T-helper 2 cell treated with Interferon-gamma antibody and Interleukin-4, amounts not matched to agents 5 μg/mL and 100 μg/mL, for 36 hours (primary cell): Measurements from ENCODE around the gene PSMC3IP.
A peak's percentile ranks its signal among the peaks of the same experiment; 100 is the strongest.

Source experiments
- DNase-seq: peaks from one replicate; pipeline ENCODE4 v3.0.0; 2021; ENCODE audit warnings: low spot score
- H3K27ac Mint-ChIP-seq: one replicate; pipeline ENCODE4 v1.8.0; 2021; ENCODE audit warnings: mild to moderate bottlenecking, mixed read lengths
- H3K27me3 Mint-ChIP-seq: one replicate; pipeline ENCODE4 v1.8.0; 2021; ENCODE audit warnings: low read depth, mixed read lengths
- H3K36me3 Mint-ChIP-seq: one replicate; pipeline ENCODE4 v1.8.0; 2021; ENCODE audit warnings: low read depth, mixed read lengths
- H3K4me1 Mint-ChIP-seq: one replicate; pipeline ENCODE4 v1.8.0; 2021; ENCODE audit warnings: low read depth, mixed read lengths
- H3K4me3 Mint-ChIP-seq: one replicate; pipeline ENCODE4 v1.8.0; 2022; ENCODE audit warnings: mild to moderate bottlenecking, moderate library complexity, mixed read lengths
- H3K9me3 Mint-ChIP-seq: one replicate; pipeline ENCODE4 v1.8.0; 2021; ENCODE audit warnings: mixed read lengths

PSMC3IP gene

DNA sequence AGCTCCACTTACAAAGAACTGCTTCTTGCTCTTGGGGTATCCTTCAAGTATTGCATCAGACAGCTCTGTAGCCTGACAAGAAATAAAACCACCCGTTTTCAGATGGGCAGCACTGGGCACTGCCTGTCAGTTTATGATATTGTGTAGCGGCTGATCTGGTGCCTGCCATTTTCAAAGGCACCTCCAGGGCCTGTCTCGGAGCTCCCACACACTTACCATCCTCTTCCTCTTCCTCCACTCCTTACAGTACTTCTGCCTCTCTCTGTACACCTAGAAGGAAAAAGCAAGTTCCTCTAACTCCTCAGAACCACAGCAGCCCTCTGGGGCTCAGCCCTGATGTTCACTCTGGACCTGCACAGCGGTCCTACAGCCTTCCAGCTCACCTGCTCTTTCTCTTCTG, 4.4 kb downstream of the PSMC3IP start:
- peaks cover 68% of the 10 kb centered on the region for H3K36me3 Mint-ChIP-seq
- peak overlapping the region; percentile 56 for H3K27ac Mint-ChIP-seq
- no peaks in the 10 kb centered on the region for H3K9me3 Mint-ChIP-seq
- peaks cover 29% of the 10 kb centered on the region for H3K4me1 Mint-ChIP-seq
- H3K27me3 Mint-ChIP-seq = no peaks in the 10 kb centered on the region
- no peak overlapping the region for H3K4me3 Mint-ChIP-seq
- no peak for DNase-seq

- Mint-ChIP-seq H3K27me3 (no peaks in the 10 kb centered on the region), H3K9me3 (no peaks in the 10 kb centered on the region), H3K27ac (no peak overlapping the region), H3K4me3 (no peak overlapping the region), H3K36me3 (peaks cover 65% of the 10 kb centered on the region), H3K4me1 (peaks cover 28% of the 10 kb centered on the region)
- DNase-seq = no peak
Observed at GRCh38 chr17:42571435-42572225, 5.9 kb downstream of the PSMC3IP start.

DNA sequence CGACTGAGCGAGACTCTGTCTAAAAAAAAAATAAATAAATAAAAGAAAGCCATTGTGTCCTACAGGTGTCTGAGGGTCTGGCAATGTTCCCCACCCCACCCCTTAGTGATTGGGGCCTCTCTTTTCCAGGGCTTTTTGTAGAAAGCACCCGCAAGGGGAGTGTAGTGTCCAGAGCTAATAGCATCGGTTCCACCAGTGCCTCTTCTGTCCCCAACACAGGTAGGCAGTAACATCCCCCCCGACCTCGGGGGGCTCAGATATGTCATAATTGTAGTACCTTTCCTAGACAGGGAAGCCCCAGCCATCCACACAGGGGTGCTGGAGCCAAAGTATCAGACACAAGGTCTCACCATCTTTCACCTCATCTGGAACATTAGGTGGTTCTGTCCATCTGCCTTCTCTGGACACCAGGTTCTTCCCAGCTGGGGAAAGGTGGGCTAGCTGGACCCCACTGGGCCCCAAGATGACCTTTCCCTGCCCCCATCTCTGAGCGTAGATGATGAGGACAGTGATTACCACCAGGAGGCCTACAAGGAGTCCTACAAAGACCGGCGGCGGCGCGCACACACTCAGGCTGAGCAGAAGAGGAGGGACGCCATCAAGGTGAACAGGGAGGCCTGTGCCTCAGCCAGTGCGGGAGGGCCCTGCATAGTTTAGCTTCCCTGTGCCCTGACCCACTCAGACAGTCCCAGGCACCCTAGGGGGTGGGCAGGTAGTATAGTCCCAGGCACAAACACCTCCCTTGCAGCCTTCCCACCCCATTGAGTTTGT, 9.0 kb downstream of the PSMC3IP start:
- H3K4me3 Mint-ChIP-seq = peak overlapping the region; percentile 89
- H3K27ac Mint-ChIP-seq = peak overlapping the region; percentile 47
- no peaks in the 10 kb centered on the region for H3K27me3 Mint-ChIP-seq
- H3K4me1 Mint-ChIP-seq = peaks cover 23% of the 10 kb centered on the region
- peaks cover 54% of the 10 kb centered on the region for H3K36me3 Mint-ChIP-seq
- no peak for DNase-seq
- no peaks in the 10 kb centered on the region for H3K9me3 Mint-ChIP-seq

DNA sequence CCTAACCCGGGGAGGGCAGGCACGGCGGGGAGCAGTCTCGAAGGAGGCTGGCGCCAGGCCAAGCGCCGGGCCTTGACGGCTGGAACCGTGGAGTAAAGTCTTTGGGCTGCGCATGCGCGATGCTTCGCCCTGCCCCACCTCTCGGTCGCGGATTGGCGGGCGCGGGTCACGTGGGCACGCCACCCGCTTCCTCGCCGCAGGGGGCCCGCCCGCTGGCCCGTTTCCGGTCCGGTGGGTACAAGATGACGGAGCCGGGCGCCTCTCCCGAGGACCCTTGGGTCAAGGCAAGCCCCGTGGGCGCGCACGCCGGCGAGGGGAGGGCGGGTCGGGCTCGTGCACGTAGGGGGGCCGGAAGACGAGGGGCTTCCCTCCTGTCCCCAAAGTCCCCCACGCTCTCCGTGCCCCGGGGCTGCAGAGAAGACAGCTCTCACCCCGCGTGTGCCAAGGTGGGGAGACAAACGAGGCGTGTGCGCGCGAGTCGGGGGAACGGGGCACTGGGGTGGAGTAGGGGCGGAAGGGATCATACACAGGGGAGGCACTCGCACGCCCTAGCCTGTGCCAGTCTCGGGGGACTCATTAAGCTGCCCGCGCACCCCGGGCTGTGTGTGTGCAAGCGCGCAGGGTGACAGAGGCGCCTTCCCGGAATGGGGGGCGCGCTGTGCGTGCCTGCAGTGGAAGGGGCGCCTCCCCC, 10.5 kb downstream of the PSMC3IP start, which contains the start of gene MLX:
MLX (plus strand) TSS at position 218 of the 691 bp plus-strand sequence; CDS start at position 243, 25 bp downstream.
- H3K27ac Mint-ChIP-seq = peak within 1 kb of the TSS; percentile 96
- H3K27me3 Mint-ChIP-seq = no peaks in the 10 kb centered on the region
- H3K4me3 Mint-ChIP-seq = peak within 1 kb of the TSS; percentile 89
- H3K36me3 Mint-ChIP-seq = peaks cover 49% of the 10 kb centered on the region
- H3K9me3 Mint-ChIP-seq = no peaks in the 10 kb centered on the region
- DNase-seq = peak; percentile 93
- peaks cover 23% of the 10 kb centered on the region for H3K4me1 Mint-ChIP-seq

DNA sequence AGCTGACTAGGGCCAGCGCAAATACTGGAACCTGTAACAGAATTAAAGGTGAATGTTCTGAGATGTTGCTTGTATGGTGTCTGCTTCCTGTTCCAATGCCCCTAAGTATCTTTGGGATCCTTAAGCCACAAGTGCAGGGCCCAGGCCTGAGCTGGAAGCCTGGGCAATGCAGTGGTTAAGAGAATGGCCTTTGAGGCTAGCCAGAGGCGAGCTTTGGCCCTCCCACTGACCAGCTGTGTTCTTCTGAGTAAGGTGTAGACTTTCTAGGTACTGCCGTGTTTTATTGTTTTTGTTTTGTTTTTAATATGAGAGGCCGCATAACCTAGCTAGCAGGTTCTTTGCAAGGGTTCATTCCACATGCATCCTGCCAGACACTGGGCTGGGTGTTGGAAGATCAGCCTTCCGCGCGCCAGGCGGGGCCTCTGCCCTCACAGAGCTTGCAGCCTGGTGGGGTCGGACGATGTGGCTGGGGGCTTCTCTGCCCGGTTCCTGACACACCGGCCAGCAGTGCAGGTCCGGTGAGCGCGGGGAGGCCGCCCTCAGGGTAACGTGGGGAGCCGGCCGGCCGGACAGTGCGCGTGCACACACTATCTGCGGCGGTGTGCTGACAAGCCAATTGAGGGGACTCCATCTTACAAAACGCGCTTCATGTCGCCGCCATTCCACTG, 11.2 kb downstream of the PSMC3IP start:
- H3K27ac Mint-ChIP-seq = peak overlapping the region; percentile 96
- H3K4me1 Mint-ChIP-seq = peaks cover 26% of the 10 kb centered on the region
- no peaks in the 10 kb centered on the region for H3K9me3 Mint-ChIP-seq
- H3K4me3 Mint-ChIP-seq = peak overlapping the region; percentile 89
- DNase-seq = no peak
- H3K27me3 Mint-ChIP-seq = no peaks in the 10 kb centered on the region
- peaks cover 45% of the 10 kb centered on the region for H3K36me3 Mint-ChIP-seq

DNA sequence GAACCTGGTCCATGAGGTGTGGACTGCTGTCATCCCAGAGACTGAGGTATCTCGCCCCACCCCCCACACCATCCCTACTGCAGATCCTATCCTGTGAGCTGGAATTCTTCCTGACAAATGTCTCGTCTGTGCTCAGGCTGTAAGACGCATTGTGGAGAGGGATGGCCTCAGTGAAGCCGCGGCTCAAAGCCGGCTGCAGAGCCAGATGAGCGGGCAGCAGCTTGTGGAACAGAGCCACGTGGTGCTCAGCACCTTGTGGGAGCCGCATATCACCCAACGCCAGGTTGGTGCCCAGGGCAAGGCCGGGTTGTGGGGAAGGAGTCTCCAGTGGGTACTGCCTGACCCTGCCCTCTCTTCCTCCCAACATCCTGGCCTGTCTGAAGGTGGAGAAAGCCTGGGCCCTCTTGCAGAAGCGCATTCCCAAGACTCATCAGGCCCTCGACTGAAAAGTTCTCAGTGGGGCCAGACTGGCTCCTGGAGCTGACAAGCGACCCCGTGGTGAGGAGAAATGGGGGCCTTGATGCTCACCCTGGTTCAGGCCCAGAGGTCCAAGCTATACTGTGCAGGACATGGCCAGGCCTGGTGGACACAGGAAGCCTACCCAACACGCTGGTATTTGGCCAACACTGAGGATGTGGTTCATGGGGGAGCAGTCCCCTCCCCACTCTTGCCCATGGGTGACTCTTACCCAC, 11.9 kb downstream of the PSMC3IP start:
- Mint-ChIP-seq H3K4me3 (peak overlapping the region; percentile 89), H3K36me3 (peaks cover 39% of the 10 kb centered on the region), H3K4me1 (peaks cover 26% of the 10 kb centered on the region), H3K27me3 (no peaks in the 10 kb centered on the region), H3K9me3 (no peaks in the 10 kb centered on the region), H3K27ac (no peak overlapping the region)
- no peak for DNase-seq

- Mint-ChIP-seq H3K4me1 (peaks cover 31% of the 10 kb centered on the region), H3K36me3 (peaks cover 36% of the 10 kb centered on the region), H3K27ac (no peak overlapping the region), H3K27me3 (no peaks in the 10 kb centered on the region), H3K4me3 (no peak overlapping the region), H3K9me3 (no peaks in the 10 kb centered on the region)
- no peak for DNase-seq
Observed at GRCh38 chr17:42564815-42565522, 12.6 kb downstream of the PSMC3IP start.

DNA sequence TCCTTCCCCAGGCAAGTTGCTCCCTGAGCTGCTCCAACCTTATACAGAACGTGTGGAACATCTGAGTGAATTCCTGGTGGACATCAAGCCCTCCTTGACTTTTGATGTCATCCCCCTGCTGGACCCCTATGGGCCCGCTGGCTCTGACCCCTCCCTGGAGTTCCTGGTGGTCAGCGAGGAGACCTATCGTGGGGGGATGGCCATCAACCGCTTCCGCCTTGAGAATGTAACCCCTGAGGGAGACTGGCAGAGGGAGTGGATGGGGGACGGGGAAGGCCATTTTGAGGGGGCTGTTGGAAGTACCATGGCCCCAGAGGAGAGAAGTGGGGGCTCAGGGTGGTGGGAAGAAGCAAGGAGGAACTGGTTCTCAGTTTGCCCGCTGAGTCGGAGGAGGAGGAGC, 13.6 kb downstream of the PSMC3IP start:
- Mint-ChIP-seq H3K4me3 (peak overlapping the region; percentile 92), H3K27me3 (no peaks in the 10 kb centered on the region), H3K4me1 (peaks cover 31% of the 10 kb centered on the region), H3K27ac (peak overlapping the region; percentile 74), H3K36me3 (peaks cover 27% of the 10 kb centered on the region), H3K9me3 (no peaks in the 10 kb centered on the region)
- no peak for DNase-seq

GRCh38 chr17:42563543-42563942, 14.0 kb downstream of the PSMC3IP start:
- no peaks in the 10 kb centered on the region for H3K27me3 Mint-ChIP-seq
- peaks cover 29% of the 10 kb centered on the region for H3K4me1 Mint-ChIP-seq
- H3K36me3 Mint-ChIP-seq = peaks cover 23% of the 10 kb centered on the region
- no peaks in the 10 kb centered on the region for H3K9me3 Mint-ChIP-seq
- no peak for DNase-seq
- peak overlapping the region; percentile 92 for H3K4me3 Mint-ChIP-seq
- H3K27ac Mint-ChIP-seq = peak overlapping the region; percentile 74

DNA sequence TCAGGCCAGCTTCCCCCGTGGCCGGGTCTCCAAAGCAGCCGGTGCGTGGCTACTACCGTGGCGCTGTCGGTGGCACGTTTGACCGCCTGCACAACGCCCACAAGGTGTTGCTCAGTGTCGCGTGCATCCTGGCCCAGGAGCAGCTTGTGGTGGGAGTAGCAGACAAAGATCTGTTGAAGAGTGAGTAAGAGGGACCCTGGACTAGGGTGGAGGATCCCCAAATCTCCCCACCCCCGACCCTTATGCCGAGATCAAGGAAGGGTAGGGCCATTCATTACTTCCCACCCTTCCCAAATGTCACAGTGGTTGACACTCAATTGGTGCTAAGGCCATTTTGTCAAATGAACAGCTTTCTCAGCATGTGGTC, 14.4 kb downstream of the PSMC3IP start:
- Mint-ChIP-seq H3K4me1 (peaks cover 27% of the 10 kb centered on the region), H3K27me3 (no peaks in the 10 kb centered on the region), H3K27ac (peak overlapping the region; percentile 96), H3K9me3 (no peaks in the 10 kb centered on the region), H3K4me3 (peak overlapping the region; percentile 92), H3K36me3 (peaks cover 21% of the 10 kb centered on the region)
- DNase-seq = no peak

GRCh38 chr17:42562388-42563142, 15.0 kb downstream of the PSMC3IP start:
- H3K9me3 Mint-ChIP-seq = no peaks in the 10 kb centered on the region
- H3K4me1 Mint-ChIP-seq = peaks cover 24% of the 10 kb centered on the region
- H3K36me3 Mint-ChIP-seq = peaks cover 18% of the 10 kb centered on the region
- H3K27ac Mint-ChIP-seq = peak overlapping the region; percentile 96
- DNase-seq = no peak
- H3K27me3 Mint-ChIP-seq = no peaks in the 10 kb centered on the region
- H3K4me3 Mint-ChIP-seq = peak overlapping the region; percentile 92

DNA sequence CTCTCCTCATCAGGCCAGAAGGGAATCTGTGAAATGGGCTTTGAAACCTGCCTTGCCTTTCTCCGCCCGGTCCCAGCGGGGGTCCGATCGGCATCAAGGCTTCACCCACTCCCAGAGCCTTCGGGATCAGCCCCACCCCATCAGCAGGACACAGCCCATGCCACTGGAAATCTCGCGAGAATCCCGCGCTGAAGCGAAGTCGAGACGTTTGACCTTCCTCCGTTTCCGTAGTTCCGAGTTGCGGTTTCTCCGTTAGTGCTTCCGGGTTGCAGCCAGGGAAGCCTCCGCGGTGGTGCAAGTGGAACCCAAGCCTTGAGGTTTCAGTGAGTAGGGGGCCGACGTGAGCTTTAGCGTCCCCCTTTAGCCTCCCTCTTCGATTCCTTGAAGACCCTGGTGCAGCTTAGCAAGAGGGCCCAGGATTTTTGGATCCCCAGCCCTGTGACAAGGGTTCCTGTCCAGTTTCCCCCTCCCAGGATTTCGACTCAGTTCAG, 15.6 kb downstream of the PSMC3IP start, which contains the start of gene COASY:
COASY (plus strand) TSS at position 252 of the 491 bp plus-strand sequence. CDS start 475 bp downstream, outside the sequence.
- peak; percentile 93 for DNase-seq

More for the DNA sequence above, 15.6 kb downstream of the PSMC3IP start, which contains the start of gene COASY:
- peaks cover 16% of the 10 kb centered on the region for H3K36me3 Mint-ChIP-seq
- peak within 1 kb of the TSS; percentile 92 for H3K4me3 Mint-ChIP-seq
- peak within 1 kb of the TSS; percentile 96 for H3K27ac Mint-ChIP-seq
- no peaks in the 10 kb centered on the region for H3K27me3 Mint-ChIP-seq
- no peaks in the 10 kb centered on the region for H3K9me3 Mint-ChIP-seq
- peaks cover 24% of the 10 kb centered on the region for H3K4me1 Mint-ChIP-seq
